Measurements from ENCODE around the gene CIRBP.

Gene CIRBP

GRCh38 chr19:1255186-1256161 lies 13.7 kb upstream of the CIRBP start:
- no peak for DNase-seq (ENCODE audit: insufficient read length, low spot score)
- TF ChIP-seq, protein P1, sequence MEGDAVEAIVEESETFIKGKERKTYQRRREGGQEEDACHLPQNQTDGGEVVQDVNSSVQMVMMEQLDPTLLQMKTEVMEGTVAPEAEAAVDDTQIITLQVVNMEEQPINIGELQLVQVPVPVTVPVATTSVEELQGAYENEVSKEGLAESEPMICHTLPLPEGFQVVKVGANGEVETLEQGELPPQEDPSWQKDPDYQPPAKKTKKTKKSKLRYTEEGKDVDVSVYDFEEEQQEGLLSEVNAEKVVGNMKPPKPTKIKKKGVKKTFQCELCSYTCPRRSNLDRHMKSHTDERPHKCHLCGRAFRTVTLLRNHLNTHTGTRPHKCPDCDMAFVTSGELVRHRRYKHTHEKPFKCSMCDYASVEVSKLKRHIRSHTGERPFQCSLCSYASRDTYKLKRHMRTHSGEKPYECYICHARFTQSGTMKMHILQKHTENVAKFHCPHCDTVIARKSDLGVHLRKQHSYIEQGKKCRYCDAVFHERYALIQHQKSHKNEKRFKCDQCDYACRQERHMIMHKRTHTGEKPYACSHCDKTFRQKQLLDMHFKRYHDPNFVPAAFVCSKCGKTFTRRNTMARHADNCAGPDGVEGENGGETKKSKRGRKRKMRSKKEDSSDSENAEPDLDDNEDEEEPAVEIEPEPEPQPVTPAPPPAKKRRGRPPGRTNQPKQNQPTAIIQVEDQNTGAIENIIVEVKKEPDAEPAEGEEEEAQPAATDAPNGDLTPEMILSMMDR (IDR thresholded peaks at IDR 0.05; ENCODE audit: insufficient read depth, missing control alignments) = no peak
- FAIRE-seq = no peak

GRCh38 chr19:1256646-1257474 lies 12.3 kb upstream of the CIRBP start:
- DNase-seq (ENCODE audit: insufficient read length, low spot score) (no peak), FAIRE-seq (no peak)
- TF ChIP-seq, protein P1 (IDR thresholded peaks at IDR 0.05; ENCODE audit: insufficient read depth, missing control alignments) = no peak

DNA sequence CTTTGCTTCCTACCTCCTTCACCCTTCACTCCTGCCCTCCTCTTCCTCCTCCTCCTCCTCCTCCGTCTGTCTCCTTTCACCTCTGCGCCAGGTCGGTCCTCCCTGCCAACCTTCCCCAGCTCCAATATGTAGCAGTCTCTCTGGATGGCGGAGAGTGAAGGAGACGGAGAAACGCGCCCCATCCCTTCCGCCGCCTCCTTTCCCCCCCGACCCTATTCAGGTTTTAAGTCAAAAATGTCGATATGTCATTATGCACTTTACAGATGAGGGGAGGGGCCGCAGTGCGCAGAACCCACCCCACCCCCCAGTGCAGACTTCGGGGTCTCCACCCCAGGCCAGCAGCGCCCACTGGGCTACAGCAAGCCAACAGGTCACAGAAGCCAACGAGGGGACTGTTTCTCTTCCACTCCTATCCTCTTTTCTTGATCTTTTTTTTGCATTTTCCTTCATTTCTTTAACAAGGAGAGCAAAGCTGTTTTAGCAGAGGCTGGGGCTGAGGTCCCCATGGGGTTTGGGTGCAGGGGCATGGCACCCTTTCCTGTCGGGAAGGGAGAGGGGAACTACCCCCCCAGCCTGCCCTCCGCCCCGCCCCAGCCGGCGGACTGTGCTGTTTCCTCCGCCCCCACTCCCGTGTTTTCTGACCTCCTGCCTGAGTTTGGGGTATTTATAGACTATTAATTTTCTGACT lies 11.5 kb upstream of the CIRBP start:
- TF ChIP-seq, protein P1 (IDR thresholded peaks at IDR 0.05; ENCODE audit: insufficient read depth, missing control alignments) = no peak
- no peak for DNase-seq (ENCODE audit: insufficient read length, low spot score)
- no peak for FAIRE-seq

- TF ChIP-seq, protein P1 (IDR thresholded peaks at IDR 0.05; ENCODE audit: insufficient read depth, missing control alignments) = no peak
- DNase-seq (ENCODE audit: insufficient read length, low spot score) = no peak
- no peak for FAIRE-seq
Measured at GRCh38 chr19:1258163-1258492, 11.0 kb upstream of the CIRBP start.

DNA sequence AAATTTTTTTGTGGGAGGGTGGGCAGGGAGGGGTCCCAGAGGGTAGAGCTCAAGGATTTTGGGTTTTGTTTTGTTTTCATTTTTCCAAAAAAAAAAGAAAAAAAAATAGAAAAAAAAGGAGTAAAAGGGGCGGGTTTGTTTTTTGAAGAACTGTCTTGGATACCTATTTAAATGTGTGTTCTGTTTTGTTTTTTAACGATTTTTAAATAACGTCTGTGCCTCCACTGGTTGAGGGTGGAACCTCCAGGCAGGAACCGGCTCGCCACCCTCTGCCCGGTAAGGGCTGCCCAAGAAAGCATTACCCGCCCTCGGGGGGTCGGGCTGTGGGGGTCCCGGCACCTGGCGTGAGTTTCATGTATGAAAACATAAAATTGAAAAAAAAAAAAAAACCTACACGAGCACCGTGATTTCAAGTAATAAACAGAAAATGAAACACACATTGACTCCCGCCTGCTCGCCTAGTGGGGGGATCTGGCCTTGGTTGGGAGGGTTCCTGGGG lies 10.4 kb upstream of the CIRBP start:
- TF ChIP-seq, protein P1 (IDR thresholded peaks at IDR 0.05; ENCODE audit: insufficient read depth, missing control alignments) = no peak
- DNase-seq (ENCODE audit: insufficient read length, low spot score) (no peak), FAIRE-seq (no peak)

GRCh38 chr19:1259206-1259875 lies 9.8 kb upstream of the CIRBP start:
- FAIRE-seq = no peak
- DNase-seq (ENCODE audit: insufficient read length, low spot score) = no peak
- TF ChIP-seq, protein P1 (IDR thresholded peaks at IDR 0.05; ENCODE audit: insufficient read depth, missing control alignments) = no peak
